HCT116 (cell line): ENCODE measurements around the gene CFAP46. TPM values are rescaled to one million over a fixed set of nuclear protein-coding genes. Genes with fewer than 3 reads are reported as not detected.

Experiments
- ATAC-seq: fragments of 200-7000 bp; cut with Tn5 transposase; 2 replicates; pipeline ENCODE4 v1.9.1; 2020; ENCODE audit warnings: mild to moderate bottlenecking, moderate library complexity
- BruUV-seq: library from RNA; stranded (reverse); fragments of 400-500 nt; replicated peaks from 2 replicates; lab custom pipeline; 2021; lab: Mats Ljungman, UMichigan
- CTCF ChIA-PET: fragments of 300-600 bp; sonication (Branson Sonifier 250); formaldehyde crosslinking; loops from one replicate; lab custom pipeline; 2021; ENCODE audit warnings: antibody characterized with exemption; lab: Charles Lee
- POLR2A ChIA-PET: fragments of 300-600, 350-600 bp; sonication (Branson Sonifier 250); formaldehyde crosslinking; loops from one replicate; lab custom pipeline; 2021; ENCODE audit warnings: antibody characterized with exemption; lab: Charles Lee
- RAD21 ChIA-PET, 2 experiments: fragments of 300-600 bp; sonication (Branson Sonifier 250); formaldehyde crosslinking; loops; one replicate each; lab custom pipeline; 2023; ENCODE audit warnings: low total read pairs in 2 of 2; ENCODE audit not compliant: uncharacterized antibody in 2 of 2, unreplicated experiment in 2 of 2, low non-redundant PET in 1 of 2; lab: Charles Lee
- DNase-seq: peaks from one replicate; pipeline ENCODE4 v3.0.0-alpha.2; 2010; ENCODE audit warnings: low read depth, low spot score
- H2AFZ ChIP-seq: fragments of 200-600 bp; shearing (Covaris generic), sonication (generic); 2 replicates; pipeline ENCODE4 v1.6.1; 2017; ENCODE audit warnings: low read depth, mixed run types, mixed read lengths, antibody characterized with exemption, low read length; ENCODE audit not compliant: poor library complexity, severe bottlenecking
- H3K27ac ChIP-seq: 2 replicates; pipeline ENCODE4 v1.5.1; 2012; ENCODE audit warnings: low read depth, low read length
- H3K27me3 ChIP-seq: fragments of 200-600 bp; sonication (generic); 2 replicates; pipeline ENCODE4 v1.6.1; 2016; ENCODE audit warnings: mixed run types, low read length, mixed read lengths; ENCODE audit not compliant: insufficient read depth
- H3K36me3 ChIP-seq, 2 experiments: fragments of 200-500 bp in 1 of 2; fragments of 200-600 bp in 1 of 2; sonication (Bioruptor generic) in 1 of 2; sonication (generic) in 1 of 2; 2 replicates each; pipeline versions ENCODE4 v1.5.1 to v1.6.1; 2014 to 2016; ENCODE audit warnings: low read length in 2 of 2, inconsistent platforms in 1 of 2, mixed read lengths in 1 of 2, mixed run types in 1 of 2; ENCODE audit not compliant: insufficient read depth in 2 of 2, control insufficient read depth in 1 of 2
- H3K4me1 ChIP-seq, 2 experiments: fragments of 200-600 bp in 1 of 2; sonication (generic) in 1 of 2; 2 replicates each; pipeline versions ENCODE4 v1.5.1 to v1.6.1; 2012 to 2017; ENCODE audit warnings: low read length in 2 of 2, inconsistent platforms in 1 of 2, mild to moderate bottlenecking in 1 of 2, mixed read lengths in 1 of 2, mixed run types in 1 of 2, moderate library complexity in 1 of 2; ENCODE audit not compliant: insufficient read depth in 2 of 2, control insufficient read depth in 1 of 2
- H3K4me2 ChIP-seq: fragments of 200-600 bp; sonication (generic); 2 replicates; pipeline ENCODE4 v1.6.1; 2017; ENCODE audit warnings: mixed run types, low read length, mixed read lengths
- H3K4me3 ChIP-seq, 2 experiments: fragments of 200-600 bp in 1 of 2; sonication (generic) in 1 of 2; replicated peaks in 1 of 2; 2 replicates each; pipeline ENCODE4 v1.5.1; 2011 to 2016; ENCODE audit warnings: low read length in 2 of 2, control low read depth in 1 of 2, low read depth in 1 of 2, mild to moderate bottlenecking in 1 of 2, mixed read lengths in 1 of 2, mixed run types in 1 of 2
- H3K79me2 ChIP-seq: fragments of 200-600 bp; sonication (generic); 2 replicates; pipeline ENCODE4 v1.6.1; 2017; ENCODE audit warnings: mild to moderate bottlenecking, mixed run types, low read length, moderate library complexity, mixed read lengths; ENCODE audit not compliant: insufficient read depth
- H3K9ac ChIP-seq: fragments of 200-600 bp; sonication (generic); 2 replicates; pipeline ENCODE4 v1.6.1; 2016; ENCODE audit warnings: low read length, mixed read lengths
- H3K9me2 ChIP-seq: fragments of 200-600 bp; sonication (generic), shearing (Covaris generic); 2 replicates; pipeline ENCODE4 v1.6.1; 2017; ENCODE audit warnings: mixed run types, mild to moderate bottlenecking, moderate library complexity; ENCODE audit not compliant: insufficient read depth
- H3K9me3 ChIP-seq, 2 experiments: fragments of 200-500 bp in 1 of 2; fragments of 200-600 bp in 1 of 2; sonication (Bioruptor generic) in 1 of 2; sonication (generic) in 1 of 2; 2 replicates each; pipeline ENCODE4 v1.6.1; 2014 to 2017; ENCODE audit warnings: low read length in 2 of 2, mixed read lengths in 2 of 2, inconsistent platforms in 1 of 2, low read depth in 1 of 2, mild to moderate bottlenecking in 1 of 2, mixed run types in 1 of 2, moderate library complexity in 1 of 2; ENCODE audit not compliant: control insufficient read depth in 1 of 2, insufficient read depth in 1 of 2
- H4K20me1 ChIP-seq: fragments of 200-600 bp; sonication (generic), shearing (Covaris generic); 2 replicates; pipeline ENCODE4 v1.6.1; 2017; ENCODE audit warnings: mixed run types, mild to moderate bottlenecking, moderate library complexity; ENCODE audit not compliant: insufficient read depth
- CBX3 ChIP-seq: IDR thresholded peaks from 2 replicates; pipeline ENCODE4 v1.6.1; 2012; ENCODE audit warnings: low read depth
- ELF1 ChIP-seq: IDR thresholded peaks from 2 replicates; pipeline ENCODE4 v1.6.1; 2012; ENCODE audit warnings: low read depth, borderline replicate concordance
- EZH2 ChIP-seq: fragments of 200-600 bp; sonication (generic); IDR thresholded peaks from 2 replicates; pipeline ENCODE4 v1.6.1; 2017; ENCODE audit warnings: antibody characterized with exemption, mixed run types
- FOSL1 ChIP-seq: IDR thresholded peaks from 2 replicates; pipeline ENCODE4 v1.6.1; 2012; ENCODE audit warnings: low read depth
- JUND ChIP-seq: IDR thresholded peaks from 2 replicates; pipeline ENCODE4 v1.6.1; 2012
- POLR2A ChIP-seq: IDR thresholded peaks from 2 replicates; pipeline ENCODE4 v1.7.0; 2011; ENCODE audit warnings: borderline replicate concordance; ENCODE audit not compliant: insufficient read depth, insufficient read length; ENCODE audit errors: extremely low read depth
- RAD21 ChIP-seq: IDR thresholded peaks from 2 replicates; pipeline ENCODE4 v1.6.1; 2012; ENCODE audit warnings: low read depth, mild to moderate bottlenecking
- SRF ChIP-seq: IDR thresholded peaks from 2 replicates; pipeline ENCODE4 v1.6.1; 2012; ENCODE audit warnings: low read depth
- TCF7L2 ChIP-seq: IDR thresholded peaks from 2 replicates; pipeline ENCODE4 v1.7.0; 2011; ENCODE audit warnings: borderline replicate concordance, inconsistent platforms; ENCODE audit not compliant: insufficient read depth, insufficient read length; ENCODE audit errors: extremely low read depth
- YY1 ChIP-seq: IDR thresholded peaks from 2 replicates; pipeline ENCODE4 v1.6.1; 2011; ENCODE audit warnings: low read length, low read depth, moderate library complexity, mild to moderate bottlenecking; ENCODE audit not compliant: insufficient replicate concordance; ENCODE audit errors: extremely low read depth
- ZBTB33 ChIP-seq: IDR thresholded peaks from 2 replicates; pipeline ENCODE4 v1.6.1; 2011; ENCODE audit warnings: mild to moderate bottlenecking, low read length, moderate library complexity; ENCODE audit not compliant: insufficient replicate concordance; ENCODE audit errors: extremely low read depth
- ZFX ChIP-seq: fragments of 450-650 bp; IDR thresholded peaks from 2 replicates; pipeline ENCODE4 v1.6.1; 2017
- ZNF274 ChIP-seq: fragments of 200-500 bp; sonication (Bioruptor generic); IDR thresholded peaks from 2 replicates; pipeline ENCODE4 v1.6.1; 2014; ENCODE audit warnings: mild to moderate bottlenecking, low read depth, low read length, inconsistent platforms
- intact Hi-C: fragments of 100-400 bp; cut with micrococcal nuclease; formaldehyde crosslinking; loops from 2 replicates; pipeline ENCODE4 v1.10.0; 2022
- total RNA-seq: library from RNA; stranded (reverse); gene quantifications from one replicate; pipeline ENCODE4 v1.2.1, GENCODE V29; 2021; ENCODE audit not compliant: unreplicated experiment

CFAP46 gene
- total RNA-seq, 1 experiment from 2014 or later, result 1.4 TPM

- DNase-seq, result no peak
- Histone ChIP-seq H2AFZ (no peak overlapping the region), H3K9me3 (no peaks in the 10 kb centered on the region), H3K4me3 (no peak overlapping the region), H3K9ac (no peak overlapping the region), H3K27me3 (no peaks in the 10 kb centered on the region), H3K27ac (no peak overlapping the region), H3K79me2 (no peaks in the 10 kb centered on the region), H3K4me2 (no peak overlapping the region), H3K9me2 (no peaks in the 10 kb centered on the region), H3K36me3 (no peaks in the 10 kb centered on the region), H4K20me1 (no peaks in the 10 kb centered on the region), H3K4me1 (no peaks in the 10 kb centered on the region)
- no TSS peak for BruUV-seq
- intact Hi-C loops, result no loop called here
- ATAC-seq, result no peak
- ChIA-PET RAD21 (no interaction called here), CTCF (no interaction called here), POLR2A (no interaction called here)
- no peak for TF ChIP-seq ELF1
- no peak for TF ChIP-seq JUND
- TF ChIP-seq ZNF274, result no peak
- TF ChIP-seq POLR2A, result no peak
- TF ChIP-seq SRF, result no peak
These were observed 132.9 kb downstream of the CFAP46 start for GRCh38 chr10:132809232-132810140.

GRCh38 chr10:132808383-132809231, 133.8 kb downstream of the CFAP46 start:
- RAD21 ChIA-PET, result no interaction called here
- H3K9ac ChIP-seq, result no peak overlapping the region

More at GRCh38 chr10:132808383-132809231, 133.8 kb downstream of the CFAP46 start:
- ChIA-PET CTCF (no interaction called here), POLR2A (no interaction called here)
- Histone ChIP-seq H3K4me1 (no peaks in the 10 kb centered on the region), H3K9me2 (no peaks in the 10 kb centered on the region), H3K79me2 (no peaks in the 10 kb centered on the region), H3K36me3 (no peaks in the 10 kb centered on the region), H3K27me3 (no peaks in the 10 kb centered on the region), H3K9me3 (no peaks in the 10 kb centered on the region), H2AFZ (no peak overlapping the region), H4K20me1 (no peaks in the 10 kb centered on the region), H3K4me3 (no peak overlapping the region), H3K27ac (no peak overlapping the region), H3K4me2 (no peak overlapping the region)
- BruUV-seq, result no TSS peak
- no peak for TF ChIP-seq YY1
- TF ChIP-seq RAD21, result no peak
- TF ChIP-seq ZNF274, result no peak
- TF ChIP-seq FOSL1, result no peak
- TF ChIP-seq ZBTB33, result no peak
- TF ChIP-seq ZFX, result no peak
- TF ChIP-seq TCF7L2, result no peak
- no peak for TF ChIP-seq EZH2
- TF ChIP-seq JUND, result no peak
- no peak for TF ChIP-seq CBX3
- no peak for TF ChIP-seq ELF1
- no peak for DNase-seq
- no peak for ATAC-seq
- intact Hi-C loops, result no loop called here
